Kidney epithelial cell (primary cell): ENCODE data around the gene CLEC14A. TPM values are rescaled to one million over a fixed set of nuclear protein-coding genes. Genes with fewer than 3 reads are reported as not detected.

Experiments
- DNase-seq: peaks from one replicate; pipeline ENCODE4 v3.0.0-alpha.2; 2010; ENCODE audit warnings: low read depth
- H3K27me3 ChIP-seq: 2 replicates; pipeline ENCODE4 v1.6.0; 2011; ENCODE audit warnings: low read length; ENCODE audit not compliant: control insufficient read depth, insufficient read depth
- H3K36me3 ChIP-seq: 2 replicates; pipeline ENCODE4 v1.5.1; 2011; ENCODE audit warnings: low read length; ENCODE audit not compliant: control insufficient read depth, insufficient read depth
- H3K4me3 ChIP-seq: 2 replicates; pipeline ENCODE4 v1.5.1; 2011; ENCODE audit warnings: low read depth, mild to moderate bottlenecking, control low read depth, low read length
- total RNA-seq: library from RNA; depleted of rRNA; stranded (reverse); fragments of >200 nt; gene quantifications from 2 replicates; pipeline ENCODE4 v1.2.3, GENCODE V29; 2015
- TF ChIP-seq, protein P1 (sequence below): IDR thresholded peaks from 2 replicates; pipeline ENCODE4 v1.5.1; 2011; ENCODE audit warnings: mild to moderate bottlenecking, moderate library complexity, low read length, control low read depth, inconsistent platforms; ENCODE audit not compliant: insufficient read depth, poor library complexity, severe bottlenecking

The CLEC14A gene
- total RNA-seq, 1 donor from 2014 or later, result 0.58 TPM

DNA sequence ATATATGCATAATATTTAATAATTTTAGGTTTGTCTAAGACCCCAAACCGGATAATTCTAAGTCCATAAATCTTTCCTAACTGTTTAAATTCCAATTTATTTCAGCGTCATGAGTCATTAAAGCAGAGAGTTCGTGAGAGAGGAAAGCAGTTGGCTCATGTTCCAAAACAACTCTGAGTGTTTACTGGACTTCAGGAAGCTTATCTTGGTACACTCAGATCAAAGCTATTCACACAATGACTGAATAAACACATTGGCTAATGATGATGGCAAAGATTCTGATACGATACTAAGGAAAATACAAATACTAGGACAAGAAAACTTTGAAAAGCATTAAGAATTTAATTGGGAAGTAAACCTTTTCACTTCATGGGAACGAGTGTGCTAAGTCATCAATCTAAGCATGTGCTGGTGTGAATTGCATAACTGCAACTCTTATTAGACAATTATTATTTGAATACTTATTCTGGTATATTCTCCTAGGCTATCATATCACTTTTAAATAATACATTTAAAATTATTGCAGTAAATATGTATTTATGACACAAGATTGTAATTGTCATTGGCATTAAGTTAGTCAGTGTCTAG is 34.8 kb upstream of the CLEC14A start:
- peak; percentile 55 for DNase-seq

DNA sequence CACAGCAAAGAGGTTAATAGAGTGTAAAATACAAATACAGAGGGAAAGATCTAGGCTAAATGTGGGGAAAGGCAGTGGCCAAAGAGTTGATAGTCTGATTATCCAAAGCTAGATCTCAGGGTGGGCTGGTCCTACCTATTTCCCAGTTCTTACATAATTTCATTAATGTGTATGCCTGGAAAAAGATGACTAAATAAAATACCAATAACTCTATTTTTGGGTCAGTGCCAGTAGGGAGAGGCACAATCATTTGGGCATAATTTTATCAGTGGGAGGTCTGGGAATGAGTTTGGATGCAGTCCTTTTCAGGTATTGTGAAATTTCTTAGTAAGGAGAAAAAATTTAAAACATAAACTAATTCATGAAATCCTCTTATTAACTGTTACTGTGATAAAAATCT is 30.6 kb upstream of the CLEC14A start:
- Histone ChIP-seq H3K27me3 (no peaks in the 10 kb centered on the region), H3K36me3 (no peaks in the 10 kb centered on the region), H3K4me3 (no peak overlapping the region)
- TF ChIP-seq, protein P1, sequence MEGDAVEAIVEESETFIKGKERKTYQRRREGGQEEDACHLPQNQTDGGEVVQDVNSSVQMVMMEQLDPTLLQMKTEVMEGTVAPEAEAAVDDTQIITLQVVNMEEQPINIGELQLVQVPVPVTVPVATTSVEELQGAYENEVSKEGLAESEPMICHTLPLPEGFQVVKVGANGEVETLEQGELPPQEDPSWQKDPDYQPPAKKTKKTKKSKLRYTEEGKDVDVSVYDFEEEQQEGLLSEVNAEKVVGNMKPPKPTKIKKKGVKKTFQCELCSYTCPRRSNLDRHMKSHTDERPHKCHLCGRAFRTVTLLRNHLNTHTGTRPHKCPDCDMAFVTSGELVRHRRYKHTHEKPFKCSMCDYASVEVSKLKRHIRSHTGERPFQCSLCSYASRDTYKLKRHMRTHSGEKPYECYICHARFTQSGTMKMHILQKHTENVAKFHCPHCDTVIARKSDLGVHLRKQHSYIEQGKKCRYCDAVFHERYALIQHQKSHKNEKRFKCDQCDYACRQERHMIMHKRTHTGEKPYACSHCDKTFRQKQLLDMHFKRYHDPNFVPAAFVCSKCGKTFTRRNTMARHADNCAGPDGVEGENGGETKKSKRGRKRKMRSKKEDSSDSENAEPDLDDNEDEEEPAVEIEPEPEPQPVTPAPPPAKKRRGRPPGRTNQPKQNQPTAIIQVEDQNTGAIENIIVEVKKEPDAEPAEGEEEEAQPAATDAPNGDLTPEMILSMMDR, result no peak
- DNase-seq, result no peak

More for the DNA sequence above, 34.8 kb upstream of the CLEC14A start:
- TF ChIP-seq, protein P1, result no peak
- Histone ChIP-seq H3K4me3 (no peak overlapping the region), H3K27me3 (no peaks in the 10 kb centered on the region), H3K36me3 (no peaks in the 10 kb centered on the region)

GRCh38 chr14:38285962-38286361 is 30.1 kb upstream of the CLEC14A start:
- DNase-seq, result no peak
- TF ChIP-seq, protein P1, result no peak

GRCh38 chr14:38282936-38283335 is 27.0 kb upstream of the CLEC14A start:
- Histone ChIP-seq H3K27me3 (no peaks in the 10 kb centered on the region), H3K4me3 (no peak overlapping the region), H3K36me3 (no peaks in the 10 kb centered on the region)
- DNase-seq, result no peak
- TF ChIP-seq, protein P1, result no peak

More at GRCh38 chr14:38285962-38286361, 30.1 kb upstream of the CLEC14A start:
- no peaks in the 10 kb centered on the region for H3K36me3 ChIP-seq
- H3K27me3 ChIP-seq, result no peaks in the 10 kb centered on the region
- H3K4me3 ChIP-seq, result no peak overlapping the region

- TF ChIP-seq, protein P1, result no peak
- no peaks in the 10 kb centered on the region for H3K36me3 ChIP-seq
Measured at GRCh38 chr14:38280081-38280480, 24.2 kb upstream of the CLEC14A start.

DNA sequence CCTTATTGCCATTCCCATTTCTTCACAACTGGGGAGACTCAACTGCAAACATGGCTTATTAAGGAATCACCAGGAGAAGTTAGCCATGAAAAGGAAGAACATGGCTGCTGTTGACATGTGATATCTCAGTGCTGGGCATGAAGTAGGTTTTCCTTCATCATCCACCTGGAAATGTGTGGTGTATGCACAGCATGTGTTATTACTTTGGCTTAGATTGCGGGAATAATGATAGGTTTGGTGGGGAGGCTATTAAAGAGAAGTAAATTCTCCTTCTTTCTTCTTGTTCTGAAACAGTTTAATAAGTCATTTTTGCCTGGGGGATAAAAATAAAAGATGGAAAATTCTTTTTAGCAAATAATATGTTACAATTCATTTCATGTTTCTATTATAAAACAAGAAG is 23.7 kb upstream of the CLEC14A start:
- Histone ChIP-seq H3K4me3 (no peak overlapping the region), H3K27me3 (no peaks in the 10 kb centered on the region), H3K36me3 (no peaks in the 10 kb centered on the region)
- TF ChIP-seq, protein P1, result no peak
- DNase-seq, result no peak

More at GRCh38 chr14:38280081-38280480, 24.2 kb upstream of the CLEC14A start:
- Histone ChIP-seq H3K4me3 (no peak overlapping the region), H3K27me3 (no peaks in the 10 kb centered on the region)
- no peak for DNase-seq
